CD1c-positive myeloid dendritic cell (primary cell): ENCODE results near the gene MKKS.

ENCODE experiments used
- DNase-seq: peaks from one replicate; pipeline ENCODE4 v3.0.0-alpha.2; 2016; ENCODE audit errors: extremely low spot score

Gene MKKS

DNA sequence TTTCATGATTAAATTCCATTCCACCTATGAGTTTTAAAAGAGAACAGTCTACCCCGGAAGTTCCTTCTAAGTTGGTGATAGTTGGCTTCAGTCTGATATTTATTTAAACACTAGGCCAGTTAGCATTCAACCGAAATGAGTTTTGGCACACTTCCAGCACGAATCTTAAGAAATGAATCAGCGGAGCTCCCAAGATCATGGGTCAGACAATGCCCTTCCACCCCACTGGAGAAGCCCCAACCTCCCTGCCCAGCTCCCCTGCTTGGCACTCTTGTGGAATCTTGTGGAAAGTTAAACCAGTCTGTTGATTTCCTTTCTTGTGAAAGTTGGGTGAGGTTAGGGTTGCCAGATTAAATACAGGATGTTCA is 64.3 kb downstream of the MKKS start:
- DNase-seq, result no peak

DNA sequence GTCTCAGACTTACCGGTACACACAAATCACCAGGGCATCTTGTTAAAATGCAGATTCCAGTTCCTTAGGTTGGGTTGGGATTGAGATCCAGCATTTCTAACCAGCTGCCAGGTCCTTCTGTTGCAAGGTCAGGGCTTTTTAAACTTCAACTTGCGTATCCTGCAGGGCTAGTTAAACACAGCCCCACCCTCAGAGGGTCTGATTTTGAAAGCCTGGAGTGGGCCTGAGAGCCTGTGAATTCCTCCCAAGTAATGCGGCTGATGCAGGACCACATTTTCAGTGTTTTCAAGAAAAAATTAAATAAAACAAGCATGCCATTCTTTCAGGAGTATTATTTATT is 65.3 kb downstream of the MKKS start:
- no peak for DNase-seq

DNA sequence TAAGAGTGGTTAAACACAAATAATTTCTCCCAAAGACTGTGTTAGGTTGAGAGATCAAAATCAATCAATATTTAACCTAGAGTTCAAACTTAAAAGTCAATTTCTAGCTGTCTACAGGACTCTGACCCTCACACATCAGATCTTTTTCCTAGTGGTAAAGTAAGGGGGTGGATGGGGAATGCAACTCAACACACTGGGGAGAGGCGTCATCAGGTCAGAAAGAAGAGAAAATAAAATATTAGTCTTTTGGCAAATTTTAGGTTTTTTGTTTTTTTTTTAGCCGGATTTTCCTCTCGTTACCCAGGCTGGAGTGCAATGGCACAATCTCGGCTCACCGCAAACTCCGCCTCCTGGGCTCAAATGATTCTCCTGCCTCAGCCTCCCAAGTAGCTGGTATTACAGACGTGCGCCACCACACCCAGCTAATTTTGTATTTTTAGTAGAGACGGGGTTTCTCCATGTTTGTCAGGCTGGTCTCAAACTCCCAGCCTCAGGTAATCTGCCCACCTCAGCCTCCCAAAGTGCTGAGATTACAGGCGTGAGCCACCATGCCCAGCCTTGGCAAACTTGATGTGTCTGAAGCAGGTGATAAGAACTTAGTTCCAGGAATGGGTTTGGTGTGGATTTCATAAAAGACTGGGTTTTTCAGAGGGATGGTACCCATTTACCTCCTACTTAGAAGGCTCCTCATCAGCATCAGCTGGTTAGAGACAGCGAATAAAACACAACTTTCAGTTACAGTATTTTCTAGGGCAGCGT is 65.9 kb downstream of the MKKS start:
- no peak for DNase-seq

DNA sequence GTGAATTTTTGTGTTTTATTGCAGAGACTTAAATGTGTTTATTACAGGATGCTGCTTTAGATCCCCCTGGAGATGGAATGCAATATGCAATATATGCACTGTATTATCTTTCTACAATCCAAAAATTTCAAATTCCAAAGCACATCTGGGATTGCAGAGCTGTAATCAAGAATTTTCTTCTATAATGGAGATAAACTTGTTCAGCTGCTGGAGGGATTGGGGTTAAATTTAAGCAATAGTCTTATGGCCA is 66.4 kb downstream of the MKKS start:
- no peak for DNase-seq

DNA sequence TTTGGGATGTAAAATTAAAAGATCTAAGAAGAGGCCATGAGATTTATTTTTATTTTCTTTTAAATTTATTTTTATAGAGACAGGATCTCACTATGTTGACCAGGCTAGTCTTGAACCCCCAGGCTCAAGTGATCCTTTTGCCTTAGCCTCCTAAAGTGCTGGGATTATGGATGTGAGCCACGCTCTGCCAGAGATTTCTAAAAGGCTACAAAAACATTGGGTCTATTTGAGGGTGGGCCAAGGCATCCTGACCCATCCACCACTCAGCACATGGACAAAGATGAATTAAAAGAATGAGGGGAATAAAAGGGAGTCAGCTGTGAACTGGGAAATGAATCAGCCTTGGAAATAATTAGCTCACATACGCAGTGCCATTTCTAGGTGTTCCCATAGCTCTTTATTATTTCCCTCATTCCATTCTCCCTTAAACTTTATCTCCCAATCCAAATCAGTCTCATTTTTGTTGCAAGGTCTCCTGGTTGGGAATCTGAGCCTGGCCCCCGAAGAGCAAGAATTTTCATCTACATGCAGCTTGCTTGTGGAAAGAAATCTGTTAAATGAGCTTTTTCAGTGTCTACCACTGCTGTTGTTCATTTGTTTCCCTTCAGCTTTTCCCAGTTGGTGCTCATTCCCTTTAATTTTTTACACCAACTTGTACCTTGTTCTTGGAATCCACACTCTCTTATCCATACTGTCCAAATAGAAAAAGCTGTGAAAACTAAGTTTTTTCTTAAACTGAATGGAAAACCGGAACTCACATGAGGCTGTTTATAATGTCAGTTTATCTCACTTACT is 66.9 kb downstream of the MKKS start:
- DNase-seq, result no peak

DNA sequence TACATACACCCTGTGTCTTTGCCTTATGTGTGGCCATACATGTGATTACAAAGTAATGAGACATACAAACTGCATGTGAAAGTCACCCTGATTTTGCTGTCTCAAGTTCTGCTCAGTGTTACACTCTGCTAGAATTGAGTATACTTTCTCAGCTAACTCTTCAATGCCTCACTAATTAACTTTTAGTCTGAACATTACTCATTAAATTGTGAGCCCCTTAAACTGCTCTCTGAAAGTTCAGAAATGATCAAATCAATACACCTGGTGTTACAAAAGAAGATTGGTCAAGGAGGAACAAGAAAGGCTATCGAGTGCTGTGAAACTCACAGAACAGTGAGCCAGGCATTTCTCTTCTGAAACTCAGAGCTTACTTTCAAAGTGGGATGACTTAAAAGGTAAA is 71.3 kb downstream of the MKKS start:
- DNase-seq, result no peak

DNA sequence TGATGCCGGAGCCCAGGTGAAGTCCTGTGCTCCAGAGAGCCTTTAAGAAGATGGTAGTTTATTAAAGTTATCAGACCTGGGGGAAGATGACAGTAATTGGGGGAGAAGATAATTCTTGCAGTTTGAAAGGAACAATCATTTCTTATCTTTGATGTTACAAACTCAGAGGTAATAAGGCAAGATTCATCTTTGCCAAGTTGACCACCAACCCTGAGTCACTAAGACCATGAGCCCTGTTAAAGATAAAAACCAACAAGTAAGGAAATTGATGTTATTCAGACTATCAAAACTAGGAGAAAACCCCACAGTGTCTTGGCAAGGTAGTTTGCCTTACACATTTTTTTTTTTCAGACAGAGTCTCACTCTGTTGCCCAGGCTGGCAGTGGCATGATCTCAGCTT is 73.1 kb downstream of the MKKS start:
- no peak for DNase-seq

DNA sequence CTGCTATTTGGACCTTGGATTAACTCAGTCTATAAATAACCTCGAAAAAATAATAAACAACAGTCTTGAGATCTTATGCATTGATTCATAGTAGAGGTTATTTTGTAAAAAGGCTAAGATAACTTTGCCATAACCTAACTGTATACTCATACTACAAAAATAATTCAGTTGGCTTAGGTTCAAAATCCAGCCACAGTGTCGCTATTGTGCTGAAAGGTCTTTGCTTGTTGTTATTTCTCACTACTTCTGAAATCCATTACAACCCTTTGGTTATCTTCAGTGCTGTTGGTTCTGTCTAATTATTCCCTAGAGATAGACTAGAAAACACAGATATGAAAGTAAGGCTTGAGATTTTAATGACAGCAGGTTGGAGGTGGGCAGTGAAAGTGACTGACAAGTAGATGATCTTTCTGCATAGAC is 74.4 kb downstream of the MKKS start:
- no peak for DNase-seq

DNA sequence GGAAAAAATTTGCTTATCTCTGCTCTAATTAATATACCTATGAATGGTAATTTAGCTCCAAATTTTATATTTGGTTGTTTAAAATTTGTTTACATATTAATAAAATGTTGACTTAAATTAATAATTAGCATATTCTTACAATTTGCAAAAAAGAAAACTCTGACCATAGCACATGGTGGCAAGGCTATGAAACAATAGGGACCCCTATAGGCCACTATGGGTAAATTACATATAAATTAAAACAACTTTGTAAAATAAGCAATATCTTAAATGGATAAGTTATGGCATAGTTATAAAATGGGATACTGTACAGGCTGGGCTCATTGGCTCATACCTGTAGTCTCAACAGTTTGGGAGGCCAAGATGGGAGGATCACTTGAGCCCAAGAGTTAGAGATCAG is 76.0 kb downstream of the MKKS start:
- no peak for DNase-seq

DNA sequence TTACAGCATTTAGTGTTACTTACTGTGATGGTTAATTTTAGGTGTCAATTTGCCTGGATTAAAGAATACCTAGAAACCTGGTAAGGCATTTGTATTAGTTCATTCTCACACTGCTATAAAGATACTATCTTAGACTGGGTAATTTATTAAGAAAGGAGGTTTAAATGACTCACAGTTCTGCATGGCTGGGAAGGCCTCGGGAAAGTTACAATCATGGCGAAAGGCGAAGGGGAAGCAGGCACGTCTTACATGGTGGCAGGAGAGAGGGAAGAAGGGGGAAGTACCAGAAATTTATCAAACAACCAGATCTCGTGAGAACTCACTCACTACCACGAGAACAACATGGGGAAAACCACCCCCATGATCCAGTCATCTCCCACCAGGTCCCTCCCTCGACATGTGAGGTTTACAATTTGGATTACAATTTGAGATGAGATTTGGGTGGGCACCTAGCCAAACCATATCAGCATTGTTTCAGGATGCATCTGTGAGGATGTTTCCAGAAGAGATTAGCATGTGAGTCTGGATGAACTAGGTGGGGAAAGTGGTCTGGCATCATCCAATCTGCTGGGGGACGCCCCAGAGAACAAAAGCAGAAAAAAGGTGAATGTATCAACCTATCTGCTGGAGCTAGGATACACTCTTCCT is 76.8 kb downstream of the MKKS start:
- DNase-seq, result no peak

DNA sequence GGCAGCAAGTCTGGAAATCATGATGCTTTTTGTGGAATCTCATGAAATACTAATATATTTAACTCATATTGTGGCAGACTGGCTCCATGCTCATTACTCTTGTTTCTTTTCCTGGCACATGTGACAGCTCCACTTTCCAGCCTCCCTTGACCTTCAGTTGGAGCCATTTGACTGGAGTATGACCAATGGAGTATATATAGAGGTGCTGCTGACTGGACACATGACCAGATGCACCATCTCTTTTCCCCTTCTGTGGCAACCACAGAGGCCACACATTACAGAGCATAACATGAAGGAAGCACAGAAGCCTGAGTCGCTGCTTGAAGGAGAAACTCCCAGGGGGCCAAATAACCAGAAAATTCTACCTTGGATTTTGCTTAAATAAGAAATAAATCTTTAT is 77.4 kb downstream of the MKKS start:
- DNase-seq, result no peak

DNA sequence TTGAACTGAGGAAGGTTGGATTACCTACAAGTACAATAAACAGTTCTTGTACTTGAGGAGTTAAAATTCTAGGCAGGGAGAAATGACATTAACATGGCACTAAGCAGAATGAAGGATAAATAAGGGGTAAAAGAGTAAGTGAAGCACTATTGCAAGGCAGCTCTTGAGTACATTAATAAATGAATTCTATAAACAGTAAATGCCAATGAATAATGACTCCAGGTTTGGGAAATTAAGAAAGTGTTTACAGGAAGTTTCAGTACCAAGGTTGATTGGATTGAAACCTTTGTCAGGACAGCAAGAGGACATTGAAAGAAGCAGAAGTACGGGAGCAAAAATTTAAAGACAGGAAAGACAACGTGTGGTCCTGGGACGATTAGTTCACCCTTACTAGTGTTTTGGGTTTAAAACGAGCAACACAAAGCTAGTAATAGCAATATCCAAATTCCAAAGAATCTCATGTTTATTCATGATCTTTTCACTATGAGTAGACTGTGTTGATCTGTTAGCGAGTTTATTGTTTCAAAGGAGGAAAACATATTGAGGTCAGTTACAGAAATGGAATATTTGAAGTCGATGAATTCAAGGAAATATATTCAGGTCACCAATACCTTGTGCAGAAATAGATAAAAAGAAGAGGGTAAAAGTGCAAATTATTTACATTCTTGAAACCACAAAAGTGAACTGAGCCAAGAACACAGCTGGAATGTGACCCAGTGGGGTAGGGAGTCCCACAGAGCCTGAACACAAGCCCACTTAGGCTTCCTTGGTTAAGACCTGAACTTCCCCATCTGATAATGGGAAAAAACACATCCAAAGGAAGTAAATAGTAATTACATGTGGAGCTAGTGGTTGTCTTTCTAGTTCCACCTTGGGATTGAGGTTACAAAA is 80.8 kb downstream of the MKKS start:
- DNase-seq, result no peak
